Measurements from ENCODE around the gene PUS10. TPM values are rescaled to one million over a fixed set of nuclear protein-coding genes. Genes with fewer than 3 reads are reported as not detected.
A peak's percentile ranks its signal among the peaks of the same experiment; 100 is the strongest.
"Not testable (repeated sequence)": the region's sequence is repeated elsewhere in the genome, so short reads cannot be mapped to it uniquely, and the experiment has no call there.

The PUS10 gene
- total and polyA plus RNA-seq, 12 donors: 2.2 to 10.6 (median 6.3) TPM

DNA sequence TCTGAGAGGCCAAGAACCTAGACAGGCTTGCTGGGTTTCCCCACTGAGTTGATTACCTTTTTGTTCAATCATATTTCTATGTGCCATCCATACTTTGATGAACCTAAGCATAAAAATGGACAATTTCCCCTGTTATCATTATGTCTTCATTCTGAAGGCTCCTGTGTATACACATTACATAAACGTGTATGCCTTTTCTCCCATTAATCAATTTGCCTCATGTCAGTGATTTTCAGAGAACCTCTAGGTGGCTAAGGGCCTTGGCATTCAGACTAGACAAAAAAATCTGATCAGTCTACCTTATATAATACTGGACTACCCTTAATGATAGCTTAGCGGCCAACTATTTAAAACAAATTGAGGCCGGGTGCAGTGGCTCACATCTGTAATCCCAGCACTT, 4.7 kb downstream of the PUS10 start:
- TF ChIP-seq, protein P1, sequence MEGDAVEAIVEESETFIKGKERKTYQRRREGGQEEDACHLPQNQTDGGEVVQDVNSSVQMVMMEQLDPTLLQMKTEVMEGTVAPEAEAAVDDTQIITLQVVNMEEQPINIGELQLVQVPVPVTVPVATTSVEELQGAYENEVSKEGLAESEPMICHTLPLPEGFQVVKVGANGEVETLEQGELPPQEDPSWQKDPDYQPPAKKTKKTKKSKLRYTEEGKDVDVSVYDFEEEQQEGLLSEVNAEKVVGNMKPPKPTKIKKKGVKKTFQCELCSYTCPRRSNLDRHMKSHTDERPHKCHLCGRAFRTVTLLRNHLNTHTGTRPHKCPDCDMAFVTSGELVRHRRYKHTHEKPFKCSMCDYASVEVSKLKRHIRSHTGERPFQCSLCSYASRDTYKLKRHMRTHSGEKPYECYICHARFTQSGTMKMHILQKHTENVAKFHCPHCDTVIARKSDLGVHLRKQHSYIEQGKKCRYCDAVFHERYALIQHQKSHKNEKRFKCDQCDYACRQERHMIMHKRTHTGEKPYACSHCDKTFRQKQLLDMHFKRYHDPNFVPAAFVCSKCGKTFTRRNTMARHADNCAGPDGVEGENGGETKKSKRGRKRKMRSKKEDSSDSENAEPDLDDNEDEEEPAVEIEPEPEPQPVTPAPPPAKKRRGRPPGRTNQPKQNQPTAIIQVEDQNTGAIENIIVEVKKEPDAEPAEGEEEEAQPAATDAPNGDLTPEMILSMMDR (IDR thresholded peaks at IDR 0.05): no peak
- TF ChIP-seq POLR2A (IDR thresholded peaks at IDR 0.05): no peak
- Histone ChIP-seq H3K27ac (peak overlapping the region in 1 of 5 donors; percentile 19), H3K27me3 (no peaks in the 10 kb centered on the region), H3K4me1 (replicated peaks in 1 of 2) (peaks cover under 1 to 25% of the 10 kb centered on the region in 2 donors), H3K4me3 (no peak overlapping the region), H3K36me3 (replicated peaks in 1 of 2) (no peaks in the 10 kb centered on the region), H3K9me3 (replicated peaks in 1 of 3) (peaks cover 0 to 5% (median 0%) of the 10 kb centered on the region in 3 donors)
- intact Hi-C loops (cut with DNase I): no loop called here
- DNase-seq: no peak
- 51 to 75% (median 60%) methylated on average over 3 of the region's 3 CpGs for WGBS, 4 donors

DNA sequence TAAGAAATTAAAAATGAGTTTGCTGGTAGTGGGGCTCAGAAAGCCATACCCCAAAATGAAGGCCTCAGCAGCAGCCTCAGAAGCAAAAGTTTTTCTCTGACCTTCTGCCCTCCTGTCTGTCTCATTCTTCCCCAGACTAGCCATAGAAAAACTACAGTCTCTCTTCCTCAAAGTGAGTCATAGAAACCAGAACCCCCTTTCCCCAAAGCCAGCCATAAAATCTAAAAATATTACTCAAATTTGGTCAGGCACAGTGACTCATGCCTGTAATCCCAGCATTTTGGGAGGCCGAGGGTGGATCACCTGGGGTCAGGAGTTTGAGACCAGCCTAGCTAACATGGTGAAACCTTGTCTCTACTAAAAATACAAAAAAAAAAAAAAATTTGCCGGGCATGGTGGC, 5.8 kb downstream of the PUS10 start:
- Histone ChIP-seq H3K4me1 (replicated peaks in 1 of 2) (peaks cover 0 to 23% of the 10 kb centered on the region in 2 donors), H3K27ac (peak overlapping the region in 3 of 5 donors; percentile 25 to 65 (median 29))
- whole genome bisulfite sequencing, 4 donors: 53 to 58% (median 56%) methylated on average over 2 of the region's 2 CpGs

DNA sequence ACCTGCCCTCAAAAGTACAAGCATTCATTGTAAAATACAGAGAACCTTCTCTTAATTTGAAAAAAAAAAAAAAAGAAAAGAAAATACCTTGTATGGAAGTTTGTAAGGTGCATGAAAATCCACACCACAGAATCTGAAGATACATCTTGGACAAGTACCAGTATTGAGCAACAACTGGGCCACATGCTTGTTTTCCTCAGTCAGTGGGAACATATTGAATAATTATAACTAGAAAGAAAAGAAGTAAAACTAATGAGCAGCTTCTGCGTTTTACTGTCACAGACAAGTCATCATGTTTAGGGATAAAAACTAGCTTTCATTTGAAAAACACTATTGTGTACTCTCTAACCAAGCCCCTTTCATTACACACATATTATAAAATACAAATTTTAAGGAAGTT, 6.4 kb downstream of the PUS10 start:
- intact Hi-C loops (cut with DNase I): no loop called here
- Histone ChIP-seq H3K4me3 (no peak overlapping the region), H3K27ac (peak overlapping the region in 3 of 5 donors; percentile 25 to 65 (median 29)), H3K36me3 (replicated peaks in 1 of 2) (no peaks in the 10 kb centered on the region), H3K27me3 (no peaks in the 10 kb centered on the region), H3K4me1 (replicated peaks in 1 of 2) (peaks cover 0 to 23% of the 10 kb centered on the region in 2 donors), H3K9me3 (replicated peaks in 1 of 3) (peaks cover 0 to 5% (median 0%) of the 10 kb centered on the region in 3 donors)
- TF ChIP-seq POLR2A (IDR thresholded peaks at IDR 0.05): no peak
- TF ChIP-seq, protein P1 (IDR thresholded peaks at IDR 0.05): no peak
- 67 to 87% (median 71%) methylated on average over 1 of the region's 1 CpG for WGBS, 4 donors
- no peak for DNase-seq

More for the DNA sequence above, 5.8 kb downstream of the PUS10 start:
- H3K36me3 ChIP-seq (replicated peaks in 1 of 2); H3K27me3 ChIP-seq; H3K4me3 ChIP-seq; intact Hi-C loops (cut with DNase I); H3K9me3 ChIP-seq (replicated peaks in 1 of 3): not testable (repeated sequence)
- peak in 3 of 7 donors; percentile 19 to 43 (median 30) for DNase-seq

DNA sequence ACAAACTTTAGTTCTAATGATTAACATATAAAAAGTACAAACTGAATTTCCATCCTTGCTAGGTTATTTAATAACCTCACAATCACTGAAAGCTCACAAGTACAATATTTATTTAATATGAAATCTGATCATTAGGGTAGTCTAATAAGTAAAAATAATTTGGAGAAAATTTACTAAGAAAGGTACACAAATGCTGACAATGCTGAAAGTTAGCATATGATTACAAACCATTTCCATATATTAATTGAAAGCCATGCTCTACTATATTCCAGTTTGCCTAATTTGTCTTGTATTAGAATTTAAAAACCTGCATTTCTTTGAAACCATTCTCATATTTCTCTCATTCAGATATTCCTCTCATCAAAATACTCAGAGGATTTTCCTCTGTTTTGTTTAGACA, 8.7 kb downstream of the PUS10 start:
- Histone ChIP-seq H3K4me3 (no peak overlapping the region), H3K27me3 (no peaks in the 10 kb centered on the region), H3K27ac (no peak overlapping the region), H3K4me1 (replicated peaks in 1 of 2) (peaks cover 0 to 12% of the 10 kb centered on the region in 2 donors), H3K9me3 (replicated peaks in 1 of 3) (peaks cover 0 to 5% (median 0%) of the 10 kb centered on the region in 3 donors), H3K36me3 (replicated peaks in 1 of 2) (no peaks in the 10 kb centered on the region)
- no peak for TF ChIP-seq POLR2A (IDR thresholded peaks at IDR 0.05)
- TF ChIP-seq, protein P1 (IDR thresholded peaks at IDR 0.05): no peak
- intact Hi-C loops (cut with DNase I): no loop called here
- DNase-seq: no peak

DNA sequence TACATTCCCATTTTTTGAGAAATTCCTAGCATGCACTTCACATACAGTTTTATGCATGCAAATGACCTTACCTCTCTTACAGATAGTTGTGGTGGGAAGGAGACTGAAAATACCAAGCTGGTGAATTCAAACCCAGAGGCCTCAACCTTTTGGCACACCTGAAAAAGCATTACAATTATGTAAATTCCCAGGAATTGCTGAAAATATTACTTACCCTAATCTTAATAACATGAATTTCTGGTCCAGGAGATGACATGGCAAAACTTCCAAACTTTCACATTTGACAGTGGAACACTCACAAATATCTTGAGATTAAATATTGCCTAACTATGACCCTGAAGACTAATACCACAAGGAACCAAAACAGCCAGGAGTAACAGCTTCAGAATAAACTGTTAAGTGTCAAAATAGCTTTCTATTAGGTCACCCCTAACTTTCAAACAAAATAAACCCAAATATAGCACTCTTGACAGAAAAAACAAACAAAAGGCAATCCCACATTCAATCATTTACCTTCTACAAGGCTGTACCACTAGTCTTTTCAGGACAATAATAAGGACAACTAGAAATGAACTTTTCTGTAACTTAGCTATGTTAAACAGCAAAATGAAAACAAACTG, 11.5 kb downstream of the PUS10 start:
- no peaks in the 10 kb centered on the region for H3K4me1 ChIP-seq (replicated peaks in 1 of 2)

More for the DNA sequence above, 11.5 kb downstream of the PUS10 start:
- no peaks in the 10 kb centered on the region for H3K27me3 ChIP-seq
- H3K4me3 ChIP-seq: no peak overlapping the region
- H3K27ac ChIP-seq: no peak overlapping the region
- intact Hi-C loops (cut with DNase I): no loop called here
- peaks cover 0 to 5% (median 0%) of the 10 kb centered on the region in 3 donors for H3K9me3 ChIP-seq (replicated peaks in 1 of 3)
- no peaks in the 10 kb centered on the region for H3K36me3 ChIP-seq (replicated peaks in 1 of 2)
- DNase-seq: no peak
- TF ChIP-seq, protein P1 (IDR thresholded peaks at IDR 0.05): no peak

Measured in adrenal gland (tissue), 12 donors.